NCI-H1694 (cell line): ENCODE data around the gene UBR4.

Experiments used
- DNase-seq: peaks from one replicate; lab custom pipeline; 2025; lab: John Stamatoyannopoulos, UW

UBR4 gene

DNA sequence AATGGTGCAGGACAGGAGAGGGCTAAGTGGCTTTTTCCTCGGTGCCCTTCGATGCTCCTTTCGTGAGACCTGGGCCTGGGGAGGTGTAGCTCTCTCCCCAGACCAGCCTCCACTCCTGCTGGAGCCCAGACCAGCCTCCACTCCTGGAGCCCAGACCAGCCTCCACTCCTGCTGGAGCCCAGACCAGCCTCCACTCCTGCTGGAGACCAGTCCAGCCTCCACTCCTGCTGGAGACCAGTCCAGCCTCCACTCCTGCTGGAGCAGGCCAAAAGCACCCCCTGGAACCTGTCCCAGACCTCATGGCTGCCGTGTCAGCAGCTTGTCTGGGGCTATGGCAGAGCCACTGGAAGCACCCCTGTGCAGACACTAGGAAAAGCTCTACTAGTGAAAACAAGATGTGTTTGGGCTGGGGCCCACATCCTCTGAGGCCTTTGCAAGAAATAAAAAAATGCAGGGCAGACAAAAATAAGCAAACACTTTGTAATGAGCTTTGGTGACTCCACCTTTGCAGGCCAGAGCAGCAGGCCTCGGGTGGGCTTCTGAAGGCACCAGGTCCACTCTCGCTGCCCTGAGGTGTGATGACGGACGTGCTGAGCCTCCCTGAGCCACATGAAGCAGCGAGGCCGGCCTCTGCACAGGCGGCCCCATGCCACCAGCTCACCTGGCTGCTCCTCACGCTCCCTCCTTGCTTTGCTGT, 137.6 kb downstream of the UBR4 start:
- DNase-seq = no peak

DNA sequence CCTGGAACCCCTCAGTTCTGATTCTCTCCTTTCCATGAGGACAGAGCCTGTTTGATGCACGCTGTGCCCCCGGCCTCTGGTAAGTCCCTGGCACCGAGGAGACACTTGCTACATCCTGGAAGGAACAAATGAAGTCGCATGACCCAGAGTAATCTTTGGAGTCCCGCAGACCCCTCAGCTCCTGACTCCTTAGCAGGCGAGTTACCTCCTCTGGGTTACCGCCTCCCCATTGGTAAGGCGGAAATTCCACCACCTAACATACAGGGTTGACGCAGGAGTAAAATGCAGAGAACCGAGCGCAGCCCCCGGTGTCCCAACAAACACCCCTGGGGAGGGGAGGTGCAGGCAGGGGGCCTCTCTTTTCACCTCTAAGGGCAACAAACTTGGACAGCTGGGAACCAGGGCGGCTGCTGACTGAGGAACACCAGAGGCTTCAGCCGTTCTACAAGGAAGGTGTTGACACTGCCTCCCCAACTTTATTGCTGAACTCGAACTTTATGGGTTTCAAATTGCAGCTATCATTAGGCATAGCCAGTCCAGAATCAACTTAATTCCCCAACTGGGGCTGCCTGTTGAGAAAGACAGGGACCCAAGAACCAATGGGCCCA, 138.3 kb downstream of the UBR4 start:
- no peak for DNase-seq

DNA sequence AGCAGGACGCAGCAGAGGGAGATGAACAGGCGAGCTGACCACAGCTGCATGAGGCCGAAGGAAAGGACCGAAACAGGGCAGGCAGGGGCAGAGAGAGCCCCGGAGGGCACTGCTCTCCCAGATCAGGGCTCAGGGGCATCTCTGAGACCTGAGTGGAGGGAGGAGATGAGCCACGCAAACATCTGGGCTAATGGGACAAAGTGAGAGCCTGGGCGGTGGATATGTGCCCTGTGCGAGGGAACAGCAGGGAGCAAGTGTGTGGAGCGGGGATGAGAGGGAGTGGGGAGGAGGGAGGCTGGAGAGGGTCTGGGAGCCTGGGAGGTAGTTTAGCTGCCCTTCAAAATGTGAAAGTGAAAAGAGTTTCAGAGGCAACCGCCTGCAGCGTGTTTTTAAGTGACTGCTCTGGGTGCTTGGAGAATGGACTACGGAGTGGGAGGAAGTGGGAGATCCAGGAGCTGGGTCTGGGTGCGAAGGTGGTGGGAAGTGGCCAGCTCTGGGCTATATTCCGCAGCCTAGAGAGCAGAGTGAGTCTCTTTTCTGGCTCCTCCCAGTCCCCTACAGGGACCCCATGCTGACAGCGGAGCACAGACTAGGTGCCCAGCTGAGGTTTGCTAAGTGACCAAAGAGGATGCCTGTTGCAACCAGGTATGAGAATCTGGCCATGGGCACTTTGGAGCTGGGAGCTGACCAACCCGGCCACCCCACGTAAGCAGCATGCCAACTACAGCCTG, 139.0 kb downstream of the UBR4 start:
- no peak for DNase-seq

DNA sequence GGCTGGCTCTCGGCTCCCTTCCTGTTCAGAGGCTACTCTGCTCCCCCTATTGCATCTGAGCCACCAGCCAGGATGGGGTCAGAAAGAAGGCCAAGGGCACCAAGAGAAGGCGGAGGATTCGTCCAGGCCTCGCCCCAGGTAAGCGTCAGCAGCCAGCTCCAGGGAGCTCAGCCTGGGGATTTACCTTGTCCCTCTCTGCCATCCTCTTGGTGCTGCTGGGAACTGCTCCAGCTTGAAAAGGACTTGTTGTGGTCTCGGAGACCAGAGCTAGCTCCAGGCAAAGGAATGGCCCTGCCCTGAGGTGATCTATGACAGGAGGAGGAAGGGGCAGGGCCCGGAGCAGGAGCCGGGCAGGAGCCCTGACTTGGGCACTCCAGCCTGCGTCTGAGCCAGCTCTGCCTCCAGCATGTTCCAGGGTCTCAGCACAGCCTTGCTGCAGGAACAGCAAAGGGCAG, 139.8 kb downstream of the UBR4 start:
- no peak for DNase-seq

DNA sequence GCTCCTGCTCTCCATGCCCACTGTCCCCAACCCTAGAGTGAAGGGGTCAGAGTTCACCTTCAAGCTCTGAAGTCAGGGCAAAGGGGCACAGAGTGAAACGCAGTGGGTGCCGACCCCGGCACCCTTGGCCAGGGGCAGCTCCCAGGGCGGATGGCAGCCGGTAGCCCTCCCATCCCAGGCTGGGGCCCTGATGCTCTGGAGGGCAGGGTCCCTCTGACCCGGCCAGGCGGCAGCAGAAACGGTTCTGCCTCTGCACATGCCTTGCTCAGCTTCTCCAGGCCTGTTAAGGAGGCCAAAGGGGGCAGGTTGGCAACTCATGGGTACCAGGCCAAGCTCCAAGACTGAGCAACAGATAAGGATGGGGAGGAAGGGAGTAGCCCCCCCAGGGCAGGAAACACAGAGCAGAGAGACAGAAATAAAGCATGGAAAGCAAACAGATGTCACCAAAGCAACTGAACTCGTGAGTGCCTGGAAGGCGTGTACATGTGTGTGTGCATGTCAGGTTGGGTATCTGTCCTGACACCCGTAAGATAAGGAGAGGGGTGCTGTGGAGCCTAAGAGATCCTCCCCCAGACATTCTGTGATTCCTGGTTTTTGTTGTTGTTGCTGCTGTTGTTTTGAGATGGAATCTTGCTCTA, 141.3 kb downstream of the UBR4 start:
- DNase-seq = no peak

DNA sequence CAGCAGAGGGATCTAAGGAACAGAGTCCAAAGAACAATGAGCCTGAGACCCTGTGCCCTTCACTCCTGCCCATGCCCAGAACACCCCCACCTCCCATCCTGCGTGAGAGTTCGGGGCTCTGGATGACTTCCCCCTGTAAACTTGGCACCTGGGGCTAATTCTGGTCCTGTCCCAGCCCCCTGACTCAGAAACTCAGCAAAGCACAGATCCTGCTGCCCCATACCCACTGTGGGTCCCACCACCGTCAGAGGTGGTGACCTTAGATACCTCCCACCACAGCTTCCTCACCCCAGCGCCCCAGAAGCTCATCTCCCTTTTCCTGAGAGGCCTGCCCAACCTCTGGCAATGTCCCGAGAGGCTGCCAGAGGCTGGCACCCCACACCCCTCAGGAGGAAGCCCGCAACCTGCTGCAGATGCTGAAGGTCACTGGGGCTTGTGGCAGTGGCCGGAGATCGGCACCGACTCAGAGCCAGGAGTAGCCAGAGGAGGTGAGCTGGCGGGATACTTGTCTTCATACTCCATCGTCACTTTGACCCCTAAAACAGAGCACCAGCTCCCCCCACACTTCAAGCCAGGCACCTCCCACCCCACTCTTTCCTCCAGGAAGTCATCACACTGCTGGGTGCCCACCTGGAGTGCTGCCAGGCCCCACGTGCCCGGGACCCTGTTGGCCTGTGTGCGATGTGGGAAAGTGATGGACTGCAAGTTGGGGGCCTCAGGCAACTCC, 142.0 kb downstream of the UBR4 start:
- no peak for DNase-seq

DNA sequence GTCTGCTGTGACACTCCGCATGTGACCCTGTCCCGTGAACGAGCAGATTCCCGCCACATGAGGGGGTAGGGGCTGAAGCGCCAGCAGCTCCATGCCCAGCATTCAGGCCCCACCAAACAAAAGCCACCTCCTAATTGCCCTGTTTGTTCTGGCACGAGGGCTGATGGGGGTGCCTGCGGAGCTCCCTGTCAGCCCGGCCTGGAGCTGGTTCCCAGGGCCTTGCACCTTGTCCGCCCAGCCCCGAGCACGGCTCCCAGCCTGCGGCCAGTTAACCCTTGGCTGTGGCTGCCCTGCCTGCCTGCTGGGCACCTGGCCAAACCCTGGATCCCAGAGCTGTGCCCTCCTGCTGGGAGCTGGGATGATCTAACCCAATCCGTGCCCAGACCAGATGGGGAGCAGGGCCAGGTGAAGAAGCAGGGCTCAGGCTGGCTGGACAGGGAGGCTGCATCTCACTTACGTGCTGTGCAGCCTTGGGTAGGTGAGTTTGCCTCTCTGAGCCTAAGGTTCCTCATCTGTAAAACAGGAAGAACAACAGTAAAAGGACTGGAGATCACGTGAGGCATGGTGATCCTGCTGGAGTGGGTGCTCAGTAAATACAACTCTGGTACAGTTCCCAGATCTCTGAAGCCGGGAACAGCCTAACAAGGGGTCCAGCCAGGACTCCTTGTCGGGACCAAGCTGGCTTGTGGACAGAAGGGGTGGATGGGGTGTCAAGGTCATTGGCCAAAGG, 142.7 kb downstream of the UBR4 start:
- DNase-seq = no peak

DNA sequence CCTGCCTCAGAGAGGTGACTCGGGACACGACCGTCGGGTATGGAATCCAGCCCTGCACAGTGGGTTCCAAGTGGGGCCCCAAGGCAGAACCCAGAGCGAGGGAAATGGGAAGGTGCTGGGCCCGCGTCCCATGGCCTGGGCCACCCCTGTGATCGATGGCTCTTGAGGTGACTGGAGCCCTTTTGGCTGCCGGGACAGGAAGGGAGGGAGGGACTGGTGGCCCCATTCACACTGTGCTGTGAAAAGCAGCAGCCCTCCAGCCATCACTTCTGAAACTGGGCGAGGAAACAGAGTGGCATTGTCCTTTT, 143.2 kb downstream of the UBR4 start:
- DNase-seq = no peak

DNA sequence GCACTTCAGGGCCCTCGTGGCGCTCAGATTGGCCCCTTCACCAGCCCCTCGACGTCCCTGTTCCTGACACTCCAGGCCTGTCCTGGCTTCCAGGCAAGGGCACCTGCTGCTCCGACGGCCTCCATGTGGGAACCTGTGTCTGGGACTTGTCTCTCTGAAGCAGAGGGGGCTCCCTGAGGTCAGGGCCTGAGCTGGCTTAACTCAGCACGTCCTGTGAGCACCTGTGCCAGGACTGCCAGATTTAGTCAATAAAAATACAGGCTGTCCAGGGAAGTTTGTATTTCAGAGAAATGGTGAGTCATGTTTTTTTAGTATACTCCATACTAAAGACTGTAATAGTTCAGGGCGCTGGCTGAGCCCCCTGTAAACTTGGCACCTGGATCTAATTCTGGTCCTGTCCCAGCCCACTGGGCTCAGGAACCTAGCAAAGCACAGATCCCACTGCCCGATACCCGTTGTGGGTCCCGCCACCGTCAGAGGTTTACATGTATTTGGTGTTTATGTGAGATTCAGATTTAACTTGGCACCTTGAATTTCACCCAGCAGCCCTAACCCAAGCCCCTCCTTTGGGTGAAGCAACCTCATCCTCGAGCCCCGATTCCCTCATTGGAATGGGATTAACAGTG, 143.7 kb downstream of the UBR4 start:
- DNase-seq = no peak

DNA sequence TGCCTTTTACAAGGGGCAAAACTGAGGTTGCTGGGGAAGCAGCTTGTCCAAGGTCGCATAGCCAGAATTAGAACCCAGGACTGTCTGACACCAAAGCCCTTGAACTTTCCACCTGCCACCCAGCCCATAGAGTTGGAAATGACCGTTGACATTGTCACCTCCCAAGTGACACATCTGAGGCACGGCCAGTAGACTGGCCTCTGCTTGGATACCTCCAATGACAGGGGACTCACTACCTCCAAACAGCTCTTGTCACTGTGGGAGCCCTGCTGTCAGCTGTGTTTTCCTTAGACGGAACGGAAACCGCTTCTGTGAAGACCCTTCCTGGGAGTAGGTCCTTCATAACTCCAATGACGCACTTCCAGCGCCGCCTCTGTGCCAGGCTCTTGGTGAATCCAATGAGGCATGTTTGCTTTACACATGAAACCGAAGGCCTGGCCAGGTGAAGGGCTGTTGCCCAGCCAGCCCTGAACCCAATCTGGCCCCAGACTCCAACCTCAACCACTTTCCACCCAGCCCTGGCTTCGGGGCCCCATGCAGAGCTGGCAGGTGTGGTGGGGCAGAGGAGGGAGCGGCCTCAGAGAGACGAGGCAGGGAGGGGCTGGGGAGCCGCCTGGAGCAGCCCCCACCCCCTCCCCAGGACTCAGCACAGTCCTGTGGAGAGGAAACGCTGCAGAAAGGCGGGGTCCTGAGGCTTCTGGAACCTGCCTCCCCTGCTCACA, 144.4 kb downstream of the UBR4 start:
- no peak for DNase-seq

DNA sequence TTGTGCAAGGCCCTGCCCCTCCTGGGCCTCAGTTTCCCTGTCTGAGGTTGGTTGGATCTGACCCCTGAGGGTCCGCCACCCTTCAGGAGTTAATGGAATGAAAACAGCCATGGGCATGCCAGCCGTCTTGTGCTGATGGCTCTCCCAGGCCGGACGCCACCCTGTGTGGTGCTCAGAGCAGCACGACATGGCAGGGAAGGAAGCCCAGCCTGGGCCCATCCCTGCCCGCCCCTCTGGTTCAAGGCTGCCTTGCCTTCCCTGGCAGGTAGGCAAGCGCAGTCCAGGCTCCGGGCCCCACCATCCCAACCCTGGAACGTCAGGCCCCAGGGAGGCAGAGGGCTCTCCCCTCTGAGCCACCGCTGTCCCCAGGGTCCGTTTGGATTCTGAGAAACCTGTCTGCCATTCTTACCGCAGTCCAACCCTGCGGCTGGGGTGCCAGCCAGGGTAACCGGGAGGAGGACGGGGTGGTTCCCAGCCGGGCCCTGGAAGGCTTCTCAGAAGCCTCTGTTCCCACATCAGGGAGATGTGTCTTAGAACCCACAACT, 145.1 kb downstream of the UBR4 start:
- DNase-seq = no peak

DNA sequence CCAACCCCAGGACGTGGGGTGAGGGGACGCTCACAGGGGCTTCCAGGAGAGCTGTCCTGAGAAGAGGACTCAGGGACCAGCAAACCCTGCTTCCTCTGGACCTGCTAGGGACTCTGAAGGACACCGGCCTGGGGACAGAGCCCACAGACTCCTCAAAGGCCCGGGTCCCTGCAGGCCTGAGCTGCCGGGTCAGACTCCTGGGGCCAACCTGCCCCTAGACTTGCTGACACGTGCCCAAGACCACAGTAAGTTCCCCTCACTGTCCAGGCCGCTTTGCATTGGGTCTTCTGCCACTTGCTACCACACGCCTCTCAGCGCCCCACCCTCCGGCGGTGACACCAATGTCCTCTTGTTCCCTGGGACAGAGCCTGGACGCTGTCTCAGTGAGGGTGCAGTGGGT, 146.9 kb downstream of the UBR4 start:
- DNase-seq = no peak

DNA sequence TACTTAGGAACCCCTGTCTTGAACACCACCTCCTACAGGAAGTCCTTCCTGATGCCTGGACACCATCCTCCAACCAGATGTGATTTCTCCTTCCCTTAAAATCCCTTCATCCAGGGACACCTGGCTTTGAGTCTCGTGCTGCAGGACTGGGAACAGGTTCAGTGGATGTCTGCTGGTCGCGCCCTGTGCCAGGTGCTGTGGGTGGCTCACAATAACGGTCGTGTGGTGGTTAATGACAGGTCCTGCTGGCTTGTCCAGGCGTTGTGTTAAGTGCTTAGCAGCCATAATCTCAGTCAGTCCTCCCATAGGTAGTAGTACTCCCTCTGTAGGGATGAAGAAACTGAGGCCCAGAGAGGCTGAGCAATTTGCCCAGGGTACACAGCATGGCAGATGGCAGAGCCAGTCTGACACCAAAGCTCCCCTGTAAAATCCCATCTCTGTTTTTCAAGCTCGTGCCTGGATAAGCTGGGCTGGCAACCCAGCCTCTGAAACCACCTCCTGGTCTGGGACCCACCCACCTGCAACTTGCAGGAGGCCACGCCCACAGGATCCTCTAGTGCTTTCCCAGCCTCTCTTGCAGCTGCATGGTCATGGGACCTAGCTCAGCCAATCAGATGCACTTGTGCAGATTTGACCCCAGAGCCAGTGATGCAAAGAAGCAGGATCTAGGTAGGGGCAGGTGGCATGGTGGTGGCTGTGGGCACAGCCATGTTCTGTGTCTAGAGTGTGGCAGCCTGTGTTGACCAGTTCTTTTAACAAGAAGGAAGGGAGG, 147.6 kb downstream of the UBR4 start:
- DNase-seq = no peak

DNA sequence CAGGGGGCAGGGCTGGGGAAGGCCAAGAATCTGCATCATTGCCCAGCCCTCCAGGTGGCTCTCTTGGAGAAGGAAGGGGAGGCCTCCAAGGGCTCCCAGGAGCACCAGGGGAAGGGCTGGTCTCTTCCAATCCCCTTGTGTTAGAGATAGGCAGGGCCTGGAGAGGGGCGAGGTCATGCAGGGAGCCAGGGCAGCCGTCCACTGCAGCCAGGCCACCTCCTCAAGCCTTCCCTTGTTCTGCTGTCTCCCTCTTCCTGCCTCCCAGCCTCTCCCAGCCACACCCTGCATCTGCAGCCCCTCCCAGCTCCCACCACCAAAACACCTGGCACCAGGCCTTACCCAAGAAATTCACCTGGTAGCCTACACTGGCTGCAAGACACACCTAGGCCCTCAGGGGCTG, 148.3 kb downstream of the UBR4 start:
- DNase-seq = no peak

DNA sequence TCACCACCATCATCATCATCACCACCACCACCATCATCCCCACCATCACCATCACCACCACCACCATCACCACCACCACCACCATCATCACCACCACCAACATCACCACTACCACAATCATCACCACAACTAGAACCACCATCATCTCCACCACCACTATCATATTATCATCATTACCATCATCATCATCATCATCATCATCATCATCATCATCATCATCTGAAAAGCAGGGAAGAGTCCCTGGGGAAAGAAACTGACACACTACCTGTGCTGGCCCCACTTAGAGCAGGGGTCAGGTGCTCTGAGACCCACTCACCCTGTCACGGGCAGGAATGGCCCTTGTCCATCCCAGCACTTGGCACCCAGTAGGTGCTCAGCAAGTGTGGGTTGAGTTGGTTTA, 148.7 kb downstream of the UBR4 start:
- DNase-seq = no peak

DNA sequence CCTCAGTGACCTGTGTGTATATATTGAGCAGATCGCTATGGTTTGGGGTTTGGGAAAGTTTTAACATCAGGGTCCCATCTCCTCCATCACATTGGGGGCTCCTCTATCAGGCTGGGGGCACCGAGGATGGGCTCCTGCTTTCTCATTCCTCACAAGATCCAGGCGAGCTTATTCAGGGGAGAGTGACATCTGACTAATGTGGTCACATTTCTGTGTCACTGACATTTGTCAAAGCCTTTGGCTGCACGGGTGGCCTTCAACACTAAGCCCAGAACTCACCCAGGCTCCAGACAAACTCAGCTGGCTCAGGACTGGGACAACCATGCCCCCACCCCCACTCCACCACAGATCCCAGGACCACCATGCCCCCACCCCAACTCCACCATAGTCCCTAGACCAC, 150.3 kb downstream of the UBR4 start:
- DNase-seq = no peak

DNA sequence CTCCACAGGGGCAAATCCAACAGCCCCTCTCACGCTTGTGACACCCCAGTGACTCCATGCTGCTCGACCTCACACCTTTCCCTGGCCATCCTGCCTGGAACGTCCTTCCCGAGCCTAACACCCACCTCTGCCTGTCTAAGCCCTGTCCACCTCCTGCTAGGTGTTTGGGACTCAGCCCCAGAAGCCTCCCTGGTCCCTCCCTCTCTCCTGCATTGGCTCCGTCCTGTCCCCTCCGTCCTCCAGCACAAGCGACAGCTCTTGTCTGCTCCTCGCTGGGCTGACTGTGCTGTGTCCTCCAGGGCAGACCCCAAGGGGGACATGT, 151.6 kb downstream of the UBR4 start:
- no peak for DNase-seq

DNA sequence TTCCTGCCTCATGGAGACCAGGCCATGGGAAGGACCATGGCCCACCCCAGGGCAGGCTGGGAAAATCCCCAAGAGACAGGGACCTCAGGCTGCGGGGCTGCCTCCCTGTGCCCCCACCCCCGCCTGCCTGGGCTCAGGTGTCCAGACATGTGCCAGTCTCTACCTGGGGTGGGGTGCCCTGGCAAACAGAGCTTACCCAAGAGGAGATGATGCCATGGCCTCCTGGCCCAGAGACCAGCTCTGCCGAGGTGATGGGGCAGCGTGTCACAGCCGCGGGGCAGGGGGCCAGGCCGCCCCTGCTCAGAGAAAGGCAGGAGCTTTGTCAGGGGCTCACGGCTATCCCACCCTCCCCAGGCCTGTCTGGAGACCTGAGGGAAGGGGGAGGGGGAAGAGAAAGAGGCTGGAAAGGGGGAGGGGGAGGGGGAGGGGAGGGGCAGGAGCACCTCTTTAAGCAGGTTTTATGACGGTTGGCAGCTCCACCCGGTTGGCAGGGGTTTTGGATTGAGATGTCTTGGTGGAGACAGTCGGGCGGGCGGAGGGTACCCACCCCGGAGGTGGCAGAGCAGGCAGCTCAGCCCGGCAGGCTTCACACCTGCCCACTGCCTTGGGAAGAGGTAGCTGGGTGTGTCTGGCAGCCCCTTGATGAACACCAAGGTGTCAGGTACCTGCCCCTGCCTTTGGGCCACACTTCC, 152.1 kb downstream of the UBR4 start:
- DNase-seq = no peak

DNA sequence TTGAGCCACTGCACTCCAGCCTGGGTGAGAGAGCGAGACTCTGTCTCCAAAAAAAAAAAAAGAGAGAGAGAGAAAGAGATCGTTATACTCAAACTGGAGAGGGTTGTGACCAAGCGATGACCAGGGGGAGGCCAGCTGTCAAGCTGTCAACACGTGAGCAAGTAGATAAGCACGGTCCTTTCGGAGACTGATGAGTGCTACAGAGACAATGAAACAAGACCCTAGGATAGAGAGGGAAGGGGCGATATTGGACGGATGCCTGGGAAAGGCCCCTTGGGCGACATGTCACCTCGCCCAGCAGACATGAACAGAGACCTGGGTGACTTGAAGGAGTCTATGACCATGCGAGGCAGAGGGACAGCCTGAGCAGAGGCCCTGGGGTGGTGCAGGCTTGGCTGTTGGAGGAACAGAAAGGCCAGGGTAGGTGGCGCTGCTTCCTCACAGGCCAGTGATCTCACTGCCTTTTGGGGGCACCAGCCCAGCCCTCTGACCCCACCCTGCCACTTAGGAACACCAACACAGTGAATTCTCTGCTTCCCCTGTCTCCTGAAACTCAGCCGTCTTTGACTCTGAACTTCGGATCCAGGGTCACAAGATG, 152.8 kb downstream of the UBR4 start:
- DNase-seq = no peak
